Effector memory CD4-positive, alpha-beta T cell (primary cell): ENCODE data around the gene PCSK4.
A peak's percentile ranks its signal among the peaks of the same experiment; 100 is the strongest.

Experiments used
- DNase-seq, 3 donors: peaks; one replicate each; pipeline ENCODE4 v3.0.0-alpha.2; 2020
- H3K27ac ChIP-seq: 2 replicates; pipeline ENCODE4 v1.7.0; 2013; ENCODE audit warnings: mild to moderate bottlenecking, low read length, moderate library complexity; ENCODE audit not compliant: insufficient read depth, poor library complexity, severe bottlenecking
- H3K27me3 ChIP-seq: replicated peaks from 2 replicates; pipeline ENCODE4 v1.7.0; 2013; ENCODE audit warnings: mild to moderate bottlenecking, low read length; ENCODE audit not compliant: insufficient read depth, control insufficient read depth, poor library complexity, severe bottlenecking
- H3K36me3 ChIP-seq: 2 replicates; pipeline ENCODE4 v1.7.0; 2013; ENCODE audit warnings: mild to moderate bottlenecking, low read length, moderate library complexity; ENCODE audit not compliant: control insufficient read depth, insufficient read depth
- H3K4me1 ChIP-seq: 2 replicates; pipeline ENCODE4 v1.7.0; 2013; ENCODE audit warnings: low read length, mild to moderate bottlenecking; ENCODE audit not compliant: control insufficient read depth, insufficient read depth, poor library complexity, severe bottlenecking
- H3K4me3 ChIP-seq: 2 replicates; pipeline ENCODE4 v1.7.0; 2013; ENCODE audit warnings: low read length, low read depth, mild to moderate bottlenecking; ENCODE audit not compliant: insufficient read depth, poor library complexity, severe bottlenecking
- H3K9me3 ChIP-seq: 2 replicates; pipeline ENCODE4 v1.7.0; 2013; ENCODE audit warnings: mild to moderate bottlenecking, low read length, moderate library complexity; ENCODE audit not compliant: control insufficient read depth

PCSK4 gene

DNA sequence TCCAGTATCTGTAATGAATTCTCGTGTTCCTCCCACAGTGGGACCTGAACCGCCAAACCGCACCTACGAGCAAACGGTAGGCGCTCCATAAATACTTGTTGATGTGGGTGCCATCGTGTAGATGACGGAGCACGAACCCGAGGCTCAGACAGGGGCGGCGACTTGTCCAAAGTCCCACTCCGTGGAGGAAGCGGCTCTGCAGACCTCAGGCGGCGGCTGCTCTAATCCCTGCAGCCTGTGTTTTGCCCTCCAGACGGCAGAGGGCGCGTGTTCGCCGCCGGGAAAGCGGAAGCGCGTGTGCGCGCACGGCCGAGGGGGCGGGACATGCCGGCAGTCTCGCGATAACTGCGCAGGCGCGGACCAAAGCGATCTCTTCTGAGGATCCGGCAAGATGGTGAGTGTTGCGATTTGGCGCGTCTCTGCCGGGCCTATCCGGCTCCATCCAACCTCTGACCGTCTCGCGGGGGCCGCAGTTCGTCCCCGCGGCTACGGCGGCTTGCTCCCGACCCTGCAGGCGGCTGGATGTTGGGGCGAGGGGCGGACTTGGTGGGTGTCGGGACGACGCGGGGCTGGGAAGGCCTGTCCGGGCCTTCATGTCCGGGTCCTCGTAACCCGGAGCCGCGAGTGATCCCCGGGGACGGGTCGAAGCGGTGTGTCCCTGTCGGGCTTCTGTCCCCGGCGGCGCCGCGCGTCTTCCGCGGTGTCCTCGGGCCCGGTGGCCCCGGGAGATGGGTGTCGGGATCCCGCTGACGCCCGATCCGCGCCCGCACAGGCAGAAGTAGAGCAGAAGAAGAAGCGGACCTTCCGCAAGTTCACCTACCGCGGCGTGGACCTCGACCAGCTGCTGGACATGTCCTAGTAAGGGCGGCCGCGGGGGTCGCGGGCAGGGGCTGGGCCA is 51.9 kb downstream of the PCSK4 start, which contains the start of gene RPS15:
Gene RPS15 (plus strand): TSS at position 362 of the 898 bp plus-strand sequence. CDS start 30 bp downstream, at position 392.
- peaks cover 15% of the 10 kb centered on the region for H3K4me1 ChIP-seq
- H3K27me3 ChIP-seq, result no peaks in the 10 kb centered on the region
- H3K36me3 ChIP-seq, result peaks cover 55% of the 10 kb centered on the region
- H3K27ac ChIP-seq, result peak within 1 kb of the TSS; percentile 90
- DNase-seq, result peak; percentile 89 to 94 (median 93)
- no peaks in the 10 kb centered on the region for H3K9me3 ChIP-seq
- peak within 1 kb of the TSS; percentile 98 for H3K4me3 ChIP-seq

DNA sequence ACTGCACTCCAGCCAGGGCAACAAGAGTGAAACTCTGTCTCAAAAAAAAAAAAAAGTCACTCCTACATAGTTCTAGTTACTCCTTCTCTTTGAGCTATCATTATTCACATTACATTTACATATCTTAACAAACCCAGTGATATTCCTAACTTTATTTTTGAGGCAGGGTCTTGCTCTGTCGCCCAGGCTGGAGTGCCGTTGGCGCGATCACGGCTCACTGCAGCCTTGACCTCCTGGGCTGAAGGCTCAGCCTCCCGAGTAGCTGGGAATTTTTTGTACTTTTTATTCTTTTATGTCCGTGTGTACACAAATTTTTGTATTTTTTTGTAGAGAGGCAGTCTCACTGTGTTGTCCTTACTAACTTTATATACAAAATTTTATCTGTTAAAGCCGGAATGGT is 52.5 kb downstream of the PCSK4 start:
- H3K4me3 ChIP-seq, result peak overlapping the region; percentile 98
- no peaks in the 10 kb centered on the region for H3K27me3 ChIP-seq
- H3K9me3 ChIP-seq, result no peaks in the 10 kb centered on the region
- peaks cover 62% of the 10 kb centered on the region for H3K36me3 ChIP-seq
- peaks cover 15% of the 10 kb centered on the region for H3K4me1 ChIP-seq
- no peak overlapping the region for H3K27ac ChIP-seq
- no peak for DNase-seq

DNA sequence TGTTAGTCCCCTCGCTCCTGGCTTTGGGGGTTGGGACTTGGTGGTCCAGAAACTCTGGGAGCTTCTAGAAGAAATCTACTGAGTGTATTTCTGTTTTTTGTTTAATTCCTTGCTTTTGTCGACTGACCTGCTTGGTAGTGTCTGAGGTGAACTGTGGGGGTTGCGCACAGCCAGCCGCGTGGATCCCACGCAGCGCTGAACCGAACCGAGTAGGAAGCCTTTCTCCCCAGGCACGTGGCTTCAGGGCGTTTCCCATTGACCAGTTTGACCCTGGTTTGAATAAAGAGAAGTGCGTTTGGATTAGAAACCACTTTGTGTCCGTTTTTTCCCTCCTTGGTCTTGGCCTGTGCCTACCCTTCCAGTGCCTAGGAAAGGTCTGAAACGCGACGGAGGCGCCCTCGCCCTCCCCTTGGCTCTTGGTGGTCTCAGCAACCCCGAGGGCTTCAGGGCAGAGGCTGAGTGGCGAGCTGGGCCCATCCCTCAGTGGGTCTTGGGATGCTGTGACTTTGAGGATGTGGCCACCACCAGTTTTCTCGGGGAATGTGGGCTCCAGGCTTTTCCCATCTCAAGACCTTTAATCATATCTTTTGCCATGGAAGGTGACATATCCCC is 54.7 kb downstream of the PCSK4 start:
- Histone ChIP-seq H3K27me3 (no peaks in the 10 kb centered on the region), H3K27ac (no peak overlapping the region), H3K9me3 (no peaks in the 10 kb centered on the region), H3K4me3 (no peak overlapping the region), H3K36me3 (peaks cover 58% of the 10 kb centered on the region), H3K4me1 (peaks cover 15% of the 10 kb centered on the region)
- DNase-seq, result no peak

DNA sequence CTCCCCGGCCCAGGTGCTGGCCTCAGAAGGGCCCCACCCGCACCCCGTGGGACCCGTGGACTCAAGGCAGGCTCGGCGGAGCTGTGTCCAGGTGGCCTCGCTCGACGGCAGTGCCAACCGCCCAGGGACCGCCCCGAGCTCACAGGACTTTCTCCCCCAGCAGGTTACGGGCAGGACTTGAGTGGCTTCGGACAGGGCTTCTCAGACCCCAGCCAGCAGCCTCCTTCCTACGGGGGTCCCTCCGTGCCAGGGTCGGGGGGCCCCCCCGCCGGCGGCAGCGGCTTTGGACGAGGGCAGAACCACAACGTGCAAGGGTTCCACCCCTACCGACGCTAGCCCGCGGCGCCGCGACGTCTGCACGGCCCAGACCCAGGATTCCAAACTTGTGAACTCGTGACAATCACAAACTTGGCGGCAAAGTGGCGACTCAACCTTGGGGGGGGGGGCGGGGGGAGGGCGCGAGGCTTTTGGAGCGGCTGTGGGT is 55.5 kb downstream of the PCSK4 start:
- Histone ChIP-seq H3K36me3 (peaks cover 55% of the 10 kb centered on the region), H3K4me1 (peaks cover 11% of the 10 kb centered on the region), H3K4me3 (no peak overlapping the region), H3K9me3 (no peaks in the 10 kb centered on the region), H3K27me3 (no peaks in the 10 kb centered on the region), H3K27ac (no peak overlapping the region)
- no peak for DNase-seq

DNA sequence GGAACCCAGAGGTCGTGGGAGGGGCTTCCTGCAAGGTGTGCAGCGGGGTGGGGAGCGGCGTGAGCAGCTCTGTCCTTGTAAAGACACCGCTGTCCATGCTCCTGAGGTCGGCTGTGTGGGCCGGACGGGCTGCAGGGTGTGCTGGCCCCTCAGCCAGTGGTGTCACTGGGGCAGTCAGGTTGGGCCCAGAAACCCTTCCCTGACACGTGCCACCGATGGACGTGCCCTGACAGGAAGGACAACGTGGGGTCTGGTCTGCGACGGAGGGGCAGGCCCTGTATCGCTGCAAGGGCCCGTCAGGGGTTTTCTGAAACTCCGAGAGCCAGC is 56.1 kb downstream of the PCSK4 start:
- no peak overlapping the region for H3K27ac ChIP-seq
- H3K36me3 ChIP-seq, result peaks cover 59% of the 10 kb centered on the region

DNA sequence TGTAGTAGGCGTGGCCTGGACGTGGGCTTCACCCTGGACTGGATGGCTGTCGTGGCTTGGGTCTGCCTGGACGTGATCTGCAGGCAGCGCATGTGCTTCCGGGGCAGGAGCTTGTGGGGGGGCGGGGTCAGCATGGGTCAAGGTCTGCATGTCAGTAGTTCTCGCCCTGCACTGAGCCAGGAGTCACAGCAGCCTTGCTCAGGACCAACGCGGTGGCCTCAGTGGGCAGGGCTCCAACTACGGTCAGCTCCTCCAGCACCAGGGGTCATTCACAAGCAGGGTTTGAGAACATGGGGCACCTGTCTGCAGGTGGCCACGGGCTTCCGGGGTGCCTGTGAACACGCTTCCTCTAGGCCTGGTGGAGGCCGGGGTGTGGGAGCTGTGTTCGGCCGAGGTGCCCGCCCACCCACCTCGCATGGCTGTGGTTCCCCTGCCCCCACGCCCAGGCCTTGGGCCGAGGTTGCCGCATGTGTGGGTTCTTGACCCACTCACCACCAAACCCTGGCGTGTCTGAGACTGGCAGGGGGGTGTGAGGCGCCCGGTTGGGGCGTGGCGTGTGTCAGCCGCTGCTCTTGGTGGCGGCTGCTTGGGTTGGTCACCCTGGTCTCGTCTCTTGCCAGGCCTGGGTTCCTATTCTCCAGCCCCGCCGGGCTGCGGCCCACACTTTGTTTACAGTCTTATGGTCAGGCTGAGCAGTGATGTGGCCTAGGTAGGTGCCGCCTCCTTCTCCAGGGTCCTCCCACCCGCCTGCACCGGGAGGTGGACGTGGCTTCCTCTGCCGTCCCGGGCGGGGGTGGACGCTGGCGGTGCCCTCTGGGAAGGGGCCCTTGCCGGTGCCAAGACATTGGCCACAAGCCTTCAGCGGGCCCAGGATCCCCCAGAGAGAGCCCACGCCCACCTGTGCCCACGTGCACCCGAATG is 56.8 kb downstream of the PCSK4 start:
- no peak overlapping the region for H3K4me3 ChIP-seq
- DNase-seq, result no peak
- no peaks in the 10 kb centered on the region for H3K9me3 ChIP-seq
- peaks cover 61% of the 10 kb centered on the region for H3K36me3 ChIP-seq
- no peak overlapping the region for H3K27ac ChIP-seq
- H3K27me3 ChIP-seq, result no peaks in the 10 kb centered on the region
- H3K4me1 ChIP-seq, result peaks cover 4% of the 10 kb centered on the region

More for the DNA sequence above, 56.1 kb downstream of the PCSK4 start:
- H3K9me3 ChIP-seq, result no peaks in the 10 kb centered on the region
- no peak overlapping the region for H3K4me3 ChIP-seq
- peaks cover 5% of the 10 kb centered on the region for H3K4me1 ChIP-seq
- DNase-seq, result no peak
- H3K27me3 ChIP-seq, result no peaks in the 10 kb centered on the region

DNA sequence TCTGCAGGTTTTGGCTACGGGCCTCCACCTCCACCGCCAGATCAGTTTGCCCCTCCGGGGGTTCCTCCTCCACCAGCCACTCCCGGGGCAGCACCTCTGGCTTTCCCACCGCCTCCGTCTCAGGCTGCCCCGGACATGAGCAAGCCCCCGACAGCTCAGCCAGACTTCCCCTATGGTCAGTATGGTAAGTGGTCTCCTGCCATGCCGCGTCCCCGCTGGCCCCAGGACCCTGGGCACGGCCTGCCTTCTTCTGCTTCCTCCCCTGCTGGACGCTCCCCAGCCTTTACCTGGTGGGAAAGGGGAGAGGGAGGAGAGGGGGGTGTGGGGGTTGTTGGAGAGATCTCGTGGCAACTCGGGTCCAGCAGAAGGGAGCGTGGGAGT is 57.7 kb downstream of the PCSK4 start:
- Histone ChIP-seq H3K36me3 (peaks cover 67% of the 10 kb centered on the region), H3K4me3 (no peak overlapping the region), H3K27me3 (no peaks in the 10 kb centered on the region), H3K27ac (no peak overlapping the region), H3K4me1 (no peaks in the 10 kb centered on the region), H3K9me3 (no peaks in the 10 kb centered on the region)
- no peak for DNase-seq

DNA sequence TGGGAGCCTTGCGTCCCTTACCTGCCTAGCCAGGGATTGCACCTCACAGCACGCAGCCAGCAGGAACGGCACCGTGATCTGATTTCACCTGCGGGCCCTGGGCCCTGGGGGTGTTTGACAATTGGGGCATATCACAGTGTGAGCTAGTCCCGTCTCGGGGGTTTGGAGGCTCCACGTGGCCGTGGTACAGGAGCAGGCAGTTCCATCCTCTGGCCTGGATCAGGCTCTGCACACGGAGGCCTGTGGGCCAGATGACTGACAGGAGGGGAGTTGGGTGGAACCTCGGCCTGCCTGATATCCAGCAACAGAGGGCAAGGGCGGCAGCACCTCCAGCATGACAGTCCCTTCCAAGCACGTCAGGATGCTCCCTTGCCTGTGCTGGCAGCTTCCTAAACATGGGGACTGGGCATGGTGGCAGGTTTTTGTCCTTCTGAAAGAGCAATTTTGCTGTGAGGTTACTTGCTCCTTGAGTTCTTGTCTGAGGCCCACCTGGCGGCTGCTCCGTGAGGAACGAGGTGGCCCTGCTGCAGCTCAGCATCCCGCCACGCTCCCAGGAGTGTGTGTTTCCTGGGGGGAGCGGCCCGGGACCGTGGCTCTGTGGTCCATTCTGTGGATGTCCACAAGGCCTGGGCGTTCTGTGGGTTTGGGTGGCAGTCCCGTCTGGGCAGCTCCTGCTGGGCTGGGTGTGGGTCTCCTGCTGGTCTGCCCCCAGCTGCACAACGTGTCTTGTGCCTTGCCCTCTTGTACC is 58.2 kb downstream of the PCSK4 start:
- no peaks in the 10 kb centered on the region for H3K9me3 ChIP-seq
- no peak for DNase-seq
- H3K27me3 ChIP-seq, result no peaks in the 10 kb centered on the region
- no peak overlapping the region for H3K4me3 ChIP-seq
- no peak overlapping the region for H3K27ac ChIP-seq
- H3K36me3 ChIP-seq, result peaks cover 72% of the 10 kb centered on the region
- H3K4me1 ChIP-seq, result no peaks in the 10 kb centered on the region
